Prostate gland (tissue), 2 donors: ENCODE results near the gene CUL1. TPM values are rescaled to one million over a fixed set of nuclear protein-coding genes. Genes with fewer than 3 reads are reported as not detected.

Source experiments
- DNase-seq: peaks from one replicate; pipeline ENCODE4 v3.0.0-alpha.2; 2019; ENCODE audit warnings: low spot score
- H3K27ac ChIP-seq, 2 donors: fragments of 200-600 bp; sonication (generic); 2 replicates each; pipeline ENCODE4 v1.5.1; 2017 to 2019
- H3K27me3 ChIP-seq: fragments of 200-600 bp; sonication (generic); replicated peaks from 2 replicates; pipeline ENCODE4 v1.5.1; 2019; ENCODE audit not compliant: insufficient read depth
- H3K36me3 ChIP-seq, 2 donors: fragments of 200-600 bp; sonication (generic); 1 replicate in 1 of 2; 2 replicates in 1 of 2; pipeline versions ENCODE4 v1.5.1 to v1.8.1; 2017 to 2019
- H3K4me1 ChIP-seq: fragments of 200-600 bp; sonication (generic); replicated peaks from 2 replicates; pipeline ENCODE4 v1.5.1; 2019
- H3K4me3 ChIP-seq, 2 donors: fragments of 200-600 bp; sonication (generic); 2 replicates each; pipeline ENCODE4 v1.5.1; 2017 to 2019
- H3K9me3 ChIP-seq: fragments of 200-600 bp; sonication (generic); 2 replicates; pipeline ENCODE4 v1.5.1; 2017
- POLR2A ChIP-seq: fragments of 450-650 bp; IDR thresholded peaks from one replicate; pipeline ENCODE4 v1.6.1; 2016; ENCODE audit warnings: antibody characterized with exemption, mild to moderate bottlenecking
- POLR2AphosphoS5 ChIP-seq: sonication (generic); formaldehyde crosslinking; IDR thresholded peaks from one replicate; pipeline ENCODE4 v1.6.1; 2017; ENCODE audit warnings: antibody characterized with exemption
- WGBS: methylation state at CpG from one replicate; pipeline ENCODE4 v1.1.5; 2018; 5-methylcytosine and 5-hydroxymethylcytosine counted together
- intact Hi-C: fragments of 100-400 bp; cut with DNase I; formaldehyde crosslinking; loops from one replicate; pipeline ENCODE4 v1.14.2; 2022
- total RNA-seq, 2 donors: library from RNA; depleted of rRNA; stranded (reverse); fragments of >200 nt; gene quantifications; one replicate each; pipeline ENCODE4 v1.1.0, GENCODE V29; 2016
- TF ChIP-seq, protein P1 (sequence below), 4 experiments: fragments of 200-600 bp in 2 of 4; fragments of 450-650 bp in 2 of 4; sonication (generic) in 2 of 4; IDR thresholded peaks; 1 replicate in 3 of 4; 2 replicates in 1 of 4; pipeline ENCODE4 v1.5.1; 2016 to 2019; ENCODE audit warnings: antibody characterized with exemption in 4 of 4, mild to moderate bottlenecking in 2 of 4, moderate library complexity in 2 of 4

CUL1 gene
- total RNA-seq, 2 donors from 2014 or later, result 39.0 to 105 TPM

DNA sequence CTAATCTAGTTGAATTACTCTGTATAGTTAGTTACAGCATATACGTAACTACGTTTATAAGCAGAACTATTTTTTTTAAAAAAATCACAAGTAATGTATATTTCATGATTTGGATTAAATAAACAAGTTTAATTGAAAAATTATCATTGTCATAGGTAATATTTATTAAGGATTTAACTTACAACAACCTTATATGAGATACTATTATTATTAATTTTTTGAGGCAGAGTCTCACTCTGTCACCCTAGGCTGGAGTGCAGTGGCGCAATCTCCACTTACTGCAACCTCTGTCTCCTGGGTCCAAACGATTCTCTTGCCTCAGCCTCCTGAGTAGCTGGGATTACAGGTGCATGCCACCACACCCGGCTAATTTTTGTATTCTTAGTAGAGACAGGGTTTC lies 4.1 kb upstream of the CUL1 start:
- Histone ChIP-seq H3K36me3 (no peaks in the 10 kb centered on the region), H3K4me1 (no peaks in the 10 kb centered on the region), H3K27me3 (no peaks in the 10 kb centered on the region), H3K4me3 (no peak overlapping the region), H3K9me3 (no peaks in the 10 kb centered on the region), H3K27ac (no peak overlapping the region)
- intact Hi-C loops, result loop anchor here (5.0 to 10.0 kb wide), 3 partner anchors 190 to 293 kb away; partner anchors contain the start of gene EZH2
- TF ChIP-seq POLR2AphosphoS5, result no peak
- TF ChIP-seq POLR2A, result no peak
- TF ChIP-seq, protein P1, sequence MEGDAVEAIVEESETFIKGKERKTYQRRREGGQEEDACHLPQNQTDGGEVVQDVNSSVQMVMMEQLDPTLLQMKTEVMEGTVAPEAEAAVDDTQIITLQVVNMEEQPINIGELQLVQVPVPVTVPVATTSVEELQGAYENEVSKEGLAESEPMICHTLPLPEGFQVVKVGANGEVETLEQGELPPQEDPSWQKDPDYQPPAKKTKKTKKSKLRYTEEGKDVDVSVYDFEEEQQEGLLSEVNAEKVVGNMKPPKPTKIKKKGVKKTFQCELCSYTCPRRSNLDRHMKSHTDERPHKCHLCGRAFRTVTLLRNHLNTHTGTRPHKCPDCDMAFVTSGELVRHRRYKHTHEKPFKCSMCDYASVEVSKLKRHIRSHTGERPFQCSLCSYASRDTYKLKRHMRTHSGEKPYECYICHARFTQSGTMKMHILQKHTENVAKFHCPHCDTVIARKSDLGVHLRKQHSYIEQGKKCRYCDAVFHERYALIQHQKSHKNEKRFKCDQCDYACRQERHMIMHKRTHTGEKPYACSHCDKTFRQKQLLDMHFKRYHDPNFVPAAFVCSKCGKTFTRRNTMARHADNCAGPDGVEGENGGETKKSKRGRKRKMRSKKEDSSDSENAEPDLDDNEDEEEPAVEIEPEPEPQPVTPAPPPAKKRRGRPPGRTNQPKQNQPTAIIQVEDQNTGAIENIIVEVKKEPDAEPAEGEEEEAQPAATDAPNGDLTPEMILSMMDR (IDR thresholded peaks at IDR 0.05), result no peak
- 96% methylated on average over 5 of the region's 5 CpGs for WGBS
- DNase-seq, result no peak

DNA sequence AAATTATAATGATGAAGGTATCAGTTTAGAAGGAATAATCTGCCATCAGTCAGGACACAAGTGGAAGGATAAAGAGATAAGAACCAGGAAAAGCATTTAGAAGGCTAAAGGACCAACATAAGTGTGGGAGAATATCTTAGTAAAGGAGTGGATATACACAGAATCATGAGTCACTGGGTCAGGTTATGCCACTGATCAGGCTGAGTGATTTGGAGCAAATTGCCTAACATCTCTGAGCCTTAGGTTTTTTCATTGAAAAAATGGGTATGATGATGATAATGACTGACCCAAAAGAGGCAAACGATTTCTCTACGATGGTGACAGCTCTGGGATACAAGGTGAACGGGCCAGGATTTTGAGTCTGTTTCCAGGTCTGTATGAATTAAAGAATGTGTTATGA lies 2.8 kb upstream of the CUL1 start:
- H3K4me1 ChIP-seq, result no peaks in the 10 kb centered on the region
- no peaks in the 10 kb centered on the region for H3K9me3 ChIP-seq
- no peak overlapping the region for H3K27ac ChIP-seq
- no peak for TF ChIP-seq POLR2A
- no peak for TF ChIP-seq POLR2AphosphoS5
- TF ChIP-seq, protein P1 (IDR thresholded peaks at IDR 0.05), result no peak
- 93% methylated on average over 3 of the region's 3 CpGs for WGBS
- intact Hi-C loops, result loop anchor here (5.0 to 10.0 kb wide), 3 partner anchors 189 to 291 kb away; partner anchors contain the start of gene EZH2
- no peak for DNase-seq
- no peak overlapping the region for H3K4me3 ChIP-seq
- H3K36me3 ChIP-seq, result no peaks in the 10 kb centered on the region
- H3K27me3 ChIP-seq, result no peaks in the 10 kb centered on the region

DNA sequence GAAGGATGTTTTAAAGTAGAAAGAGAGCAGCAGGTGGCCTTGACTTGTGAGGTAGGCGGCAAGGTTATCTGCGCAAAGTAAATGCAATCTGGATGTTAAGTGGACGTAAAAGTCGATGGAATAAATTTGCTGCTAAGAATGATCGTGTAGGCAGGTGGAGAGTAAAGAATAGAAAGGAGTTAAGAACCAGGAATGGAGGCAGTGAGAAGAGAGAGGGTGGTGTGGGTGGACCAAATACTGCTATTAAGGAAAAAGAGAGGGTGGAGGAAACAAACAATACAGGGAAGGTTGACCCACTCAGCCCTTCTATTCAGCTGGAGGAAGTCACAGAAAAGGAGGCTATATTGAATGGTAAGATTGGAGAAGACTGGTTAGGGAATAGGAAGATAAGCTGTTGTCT lies 1.9 kb upstream of the CUL1 start:
- no peaks in the 10 kb centered on the region for H3K9me3 ChIP-seq
- peaks cover 2% of the 10 kb centered on the region for H3K4me1 ChIP-seq
- H3K27ac ChIP-seq, result no peak overlapping the region
- no peaks in the 10 kb centered on the region for H3K36me3 ChIP-seq
- H3K27me3 ChIP-seq, result no peaks in the 10 kb centered on the region
- no peak overlapping the region for H3K4me3 ChIP-seq
- DNase-seq, result no peak
- intact Hi-C loops, result loop anchor here (5.0 to 10.0 kb wide), 3 partner anchors 188 to 291 kb away; partner anchors contain the start of gene EZH2
- 92% methylated on average over 5 of the region's 5 CpGs for WGBS
- no peak for TF ChIP-seq POLR2AphosphoS5
- no peak for TF ChIP-seq POLR2A
- TF ChIP-seq, protein P1 (IDR thresholded peaks at IDR 0.05), result no peak

DNA sequence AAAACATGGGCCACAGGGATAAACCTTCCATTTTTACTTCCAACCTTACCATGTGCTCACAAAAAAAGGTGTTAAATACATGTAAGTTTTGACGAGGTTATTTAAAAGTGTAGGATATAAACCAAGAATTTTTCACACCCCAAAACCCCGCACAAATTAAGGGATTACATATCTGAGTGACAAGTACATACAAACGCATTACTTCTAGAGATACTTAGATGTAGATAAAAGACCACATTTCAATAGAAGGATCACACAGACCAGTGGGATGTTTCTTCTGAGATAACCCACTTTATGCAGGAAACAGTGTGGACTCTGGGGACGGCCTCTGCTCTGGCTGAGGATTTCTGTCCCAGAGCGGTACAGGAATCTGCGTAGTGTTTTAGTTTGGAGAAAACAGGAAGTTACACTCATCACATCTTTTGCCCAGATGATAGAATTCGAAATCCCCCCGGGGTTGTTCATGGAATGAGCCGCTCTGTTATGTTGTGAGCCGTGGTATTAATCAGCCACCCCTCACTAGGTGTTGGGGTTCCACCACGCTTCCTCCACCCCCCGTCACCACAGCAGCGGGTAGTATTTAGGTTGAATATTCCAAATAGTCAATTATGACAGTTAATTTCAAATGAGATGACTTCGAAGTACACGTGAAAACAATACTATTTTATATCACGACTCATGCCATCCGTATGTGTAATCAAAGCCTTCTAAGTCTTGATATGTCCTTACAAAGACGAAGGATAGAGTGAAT lies 1.3 kb upstream of the CUL1 start:
- peak; percentile 6 for DNase-seq
- intact Hi-C loops, result loop anchor here (5.0 to 10.0 kb wide), 3 partner anchors 187 to 290 kb away; partner anchors contain the start of gene EZH2
- H3K4me3 ChIP-seq, result peak overlapping the region; percentile 64 to 95

More for the DNA sequence above, 1.3 kb upstream of the CUL1 start:
- H3K27ac ChIP-seq, result peak overlapping the region; percentile 87 to 97
- H3K9me3 ChIP-seq, result no peaks in the 10 kb centered on the region
- TF ChIP-seq POLR2AphosphoS5 (no peak), POLR2A (no peak)
- TF ChIP-seq, protein P1 (IDR thresholded peaks at IDR 0.05), result no peak
- no peaks in the 10 kb centered on the region for H3K36me3 ChIP-seq
- WGBS, result 18% methylated on average over 18 of the region's 18 CpGs
- H3K4me1 ChIP-seq, result peaks cover 2% of the 10 kb centered on the region
- H3K27me3 ChIP-seq, result no peaks in the 10 kb centered on the region
